Natural killer cell (primary cell): ENCODE data around the gene CDKAL1. TPM values are rescaled to one million over a fixed set of nuclear protein-coding genes. Genes with fewer than 3 reads are reported as not detected.

ENCODE experiments used
- ATAC-seq, 3 donors: fragments of 150-1000 bp in 2 of 3; fragments of 200-7000 bp in 1 of 3; cut with Tn5 transposase; 1 replicate in 1 of 3; 2 replicates in 2 of 3; pipeline ENCODE4 v1.10.0; 2021; ENCODE audit warnings: mild to moderate bottlenecking in 2 of 3, moderate library complexity in 2 of 3
- DNase-seq, 2 donors: peaks; one replicate each; pipeline versions ENCODE4 v3.0.0 to v3.0.0-alpha.2; 2013 to 2021; ENCODE audit warnings: mixed read lengths in 1 of 2
- H3K27ac ChIP-seq: one replicate; pipeline ENCODE4 v1.5.1; 2013; ENCODE audit warnings: mild to moderate bottlenecking, low read length
- H3K27me3 ChIP-seq: one replicate; pipeline ENCODE4 v1.6.1; 2013; ENCODE audit warnings: low read length; ENCODE audit not compliant: control insufficient read depth, insufficient read depth
- H3K36me3 ChIP-seq: one replicate; pipeline ENCODE4 v1.6.1; 2013; ENCODE audit warnings: low read length; ENCODE audit not compliant: control insufficient read depth, insufficient read depth
- H3K4me1 ChIP-seq: one replicate; pipeline ENCODE4 v1.6.1; 2013; ENCODE audit warnings: low read length; ENCODE audit not compliant: control insufficient read depth, insufficient read depth
- H3K4me3 ChIP-seq: one replicate; pipeline ENCODE4 v1.5.1; 2013; ENCODE audit warnings: low read length
- H3K9me3 ChIP-seq: one replicate; pipeline ENCODE4 v1.6.1; 2013; ENCODE audit warnings: low read length; ENCODE audit not compliant: control insufficient read depth, insufficient read depth
- H3K27ac Mint-ChIP-seq, 2 donors: one replicate each; pipeline ENCODE4 v1.8.0; 2022; ENCODE audit warnings: mild to moderate bottlenecking in 2 of 2, mixed read lengths in 2 of 2, moderate library complexity in 1 of 2
- H3K27me3 Mint-ChIP-seq, 2 donors: one replicate each; pipeline ENCODE4 v1.8.0; 2022; ENCODE audit warnings: low read depth in 2 of 2, mixed read lengths in 2 of 2
- H3K36me3 Mint-ChIP-seq: one replicate; pipeline ENCODE4 v1.8.0; 2022; ENCODE audit warnings: mixed read lengths
- H3K4me1 Mint-ChIP-seq, 2 donors: one replicate each; pipeline ENCODE4 v1.8.0; 2022; ENCODE audit warnings: mixed read lengths in 2 of 2
- H3K4me3 Mint-ChIP-seq: one replicate; pipeline ENCODE4 v1.8.0; 2022; ENCODE audit warnings: mild to moderate bottlenecking, moderate library complexity, mixed read lengths
- H3K9me3 Mint-ChIP-seq, 2 donors: one replicate each; pipeline ENCODE4 v1.8.0; 2022; ENCODE audit warnings: mixed read lengths in 2 of 2
- CTCF ChIP-seq: fragments of 200-600 bp; IDR thresholded peaks from one replicate; pipeline ENCODE4 v1.8.0; 2022; ENCODE audit warnings: antibody characterized with exemption
- WGBS: methylation state at CpG from one replicate; pipeline ENCODE4 v1.1.7; 2013; ENCODE audit warnings: missing lambda C conversion rate; ENCODE audit not compliant: insufficient coverage; 5-methylcytosine and 5-hydroxymethylcytosine counted together
- intact Hi-C: fragments of 100-400 bp; cut with micrococcal nuclease; formaldehyde crosslinking; loops from one replicate; pipeline ENCODE4 v1.14.2; 2022
- total RNA-seq, 4 donors: library from RNA; stranded (reverse); fragments of 120-200 nt in 1 of 4; gene quantifications; one replicate each; pipeline versions ENCODE4 v1.2.3 to v1.2.4, GENCODE V29; 2013 to 2022

The CDKAL1 gene
- total RNA-seq, 3 donors from 2014 or later (not counting 1 experiment from before 2014, with no cell fraction given) = 26.0 to 32.8 (median 28.9) TPM

- Mint-ChIP-seq H3K27me3 (no peaks in the 10 kb centered on the region), H3K4me3 (no peak overlapping the region), H3K36me3 (no peaks in the 10 kb centered on the region), H3K27ac (no peak overlapping the region), H3K9me3 (no peaks in the 10 kb centered on the region), H3K4me1 (no peaks in the 10 kb centered on the region)
- Histone ChIP-seq H3K9me3 (no peaks in the 10 kb centered on the region), H3K27me3 (no peaks in the 10 kb centered on the region), H3K27ac (no peak overlapping the region), H3K4me1 (no peaks in the 10 kb centered on the region), H3K36me3 (no peaks in the 10 kb centered on the region), H3K4me3 (no peak overlapping the region)
- no peak for TF ChIP-seq CTCF
- intact Hi-C loops = no loop called here
- WGBS = 88% methylated on average over 7 of the region's 7 CpGs
- no peak for ATAC-seq
- DNase-seq = no peak
These were observed 737.3 kb downstream of the CDKAL1 start for GRCh38 chr6:21271428-21272155.

- no peaks in the 10 kb centered on the region for H3K9me3 Mint-ChIP-seq
- Histone ChIP-seq H3K4me3 (no peak overlapping the region), H3K36me3 (no peaks in the 10 kb centered on the region), H3K27me3 (no peaks in the 10 kb centered on the region), H3K9me3 (no peaks in the 10 kb centered on the region), H3K4me1 (no peaks in the 10 kb centered on the region), H3K27ac (no peak overlapping the region)
- H3K27ac Mint-ChIP-seq = no peak overlapping the region
- no peak for TF ChIP-seq CTCF
- H3K4me3 Mint-ChIP-seq = no peak overlapping the region
- WGBS = 84% methylated on average over 2 of the region's 2 CpGs
- intact Hi-C loops = no loop called here
- no peaks in the 10 kb centered on the region for H3K4me1 Mint-ChIP-seq
- no peaks in the 10 kb centered on the region for H3K27me3 Mint-ChIP-seq
- no peaks in the 10 kb centered on the region for H3K36me3 Mint-ChIP-seq
- DNase-seq (no peak), ATAC-seq (no peak)
These were observed 739.2 kb downstream of the CDKAL1 start for GRCh38 chr6:21273451-21273850.

GRCh38 chr6:21274851-21275250 lies 740.6 kb downstream of the CDKAL1 start:
- H3K9me3 Mint-ChIP-seq = peaks cover 0 to 2% of the 10 kb centered on the region in 2 donors
- Histone ChIP-seq H3K4me1 (no peaks in the 10 kb centered on the region), H3K4me3 (no peak overlapping the region), H3K27ac (no peak overlapping the region), H3K9me3 (no peaks in the 10 kb centered on the region), H3K27me3 (no peaks in the 10 kb centered on the region), H3K36me3 (no peaks in the 10 kb centered on the region)
- H3K36me3 Mint-ChIP-seq = no peaks in the 10 kb centered on the region
- no peak for DNase-seq
- intact Hi-C loops = no loop called here
- ATAC-seq = no peak
- H3K27me3 Mint-ChIP-seq = peaks cover 0 to 2% of the 10 kb centered on the region in 2 donors
- no peak overlapping the region for H3K4me3 Mint-ChIP-seq
- no peak for TF ChIP-seq CTCF
- 81% methylated on average over 4 of the region's 6 CpGs for WGBS
- no peaks in the 10 kb centered on the region for H3K4me1 Mint-ChIP-seq
- no peak overlapping the region for H3K27ac Mint-ChIP-seq
